Vagina (tissue), 2 donors: ENCODE data around the gene GRIK4.

Experiments used
- CTCF ChIP-seq, 3 experiments: fragments of 450-650 bp in 2 of 3; fragments of 200-600 bp in 1 of 3; sonication (generic) in 1 of 3; IDR thresholded peaks; one replicate each; pipeline ENCODE4 v1.5.1; 2017 to 2019; ENCODE audit warnings: antibody characterized with exemption in 3 of 3, mild to moderate bottlenecking in 2 of 3, moderate library complexity in 2 of 3
- POLR2A ChIP-seq, 2 donors: fragments of 450-650 bp; IDR thresholded peaks; one replicate each; pipeline ENCODE4 v1.6.1; 2017; ENCODE audit warnings: antibody characterized with exemption in 2 of 2, mild to moderate bottlenecking in 2 of 2, moderate library complexity in 2 of 2
- POLR2AphosphoS5 ChIP-seq, 2 donors: sonication (generic); formaldehyde crosslinking; IDR thresholded peaks; one replicate each; pipeline ENCODE4 v1.9.0; 2017; ENCODE audit warnings: antibody characterized with exemption in 2 of 2, mild to moderate bottlenecking in 2 of 2, low read depth in 1 of 2; ENCODE audit not compliant: insufficient read depth in 1 of 2

DNA sequence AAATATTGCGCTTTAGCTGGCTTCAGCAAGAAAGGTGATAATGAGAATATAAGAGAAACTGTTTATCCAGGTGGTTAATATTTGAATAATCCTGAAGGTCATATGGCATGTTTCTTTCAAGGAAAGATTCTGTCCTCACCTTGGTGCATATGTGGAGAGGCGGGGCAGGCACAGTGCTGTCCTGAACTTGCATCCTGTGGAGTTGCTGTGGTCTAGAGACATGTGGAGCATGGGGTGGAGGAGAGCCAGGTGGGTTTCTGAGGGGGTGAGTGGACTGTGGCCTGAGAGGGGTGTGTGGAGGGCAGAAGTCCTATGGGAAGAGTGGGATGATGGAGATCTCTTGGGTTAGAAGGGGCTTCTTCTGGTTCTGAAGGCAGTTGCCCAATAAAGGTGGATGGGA lies 65.5 kb downstream of the GRIK4 start:
- no peak for TF ChIP-seq CTCF (IDR thresholded peaks at IDR 0.05)
- TF ChIP-seq POLR2A (IDR thresholded peaks at IDR 0.05) = no peak
- TF ChIP-seq POLR2AphosphoS5 (IDR thresholded peaks at IDR 0.05; ENCODE audit: insufficient read depth in 1 of 2, low read depth in 1 of 2) = no peak
